Measurements from ENCODE around the gene GDPD4. TPM values are rescaled to one million over a fixed set of nuclear protein-coding genes. Genes with fewer than 3 reads are reported as not detected.

The GDPD4 gene
- total RNA-seq (not detected), polyA plus RNA-seq (0.02 TPM)
- long read RNA-seq, donor 1 = 0 reads
- long read RNA-seq, donor 2 = 0 reads
- long read RNA-seq, donor 3 = 0 reads
- long read RNA-seq, donor 4 = 0 reads
- long read RNA-seq, donor 5 = 0 reads
- long read RNA-seq, donor 6 = 0 reads
- long read RNA-seq, donor 7 = 0 reads
- long read RNA-seq, donor 8 = 0 reads
- long read RNA-seq, donor 9 = 0 reads
- long read RNA-seq, donor 10 = 0 reads

- 97% methylated on average over 15 of the region's 15 CpGs for WGBS
- DNase-seq (ENCODE audit: low read depth in 6 of 9, low spot score in 9 of 9) = no peak
- H3K9me3 ChIP-seq (ENCODE audit: control insufficient read depth in 2 of 2, insufficient read depth in 1 of 2, low read length in 1 of 2) = no peaks in the 10 kb centered on the region
- no peaks in the 10 kb centered on the region for H3K36me3 ChIP-seq (ENCODE audit: control insufficient read depth in 2 of 2, insufficient read depth in 2 of 2, low read length in 1 of 2)
- H3K4me1 ChIP-seq (ENCODE audit: control insufficient read depth in 2 of 2, insufficient read depth in 2 of 2, low read length in 2 of 2) = no peaks in the 10 kb centered on the region
- H3K27me3 ChIP-seq (ENCODE audit: control insufficient read depth in 2 of 2, insufficient read depth in 1 of 2, low read length in 1 of 2) = no peaks in the 10 kb centered on the region
- H3K4me3 ChIP-seq (ENCODE audit: low read length in 2 of 2) = no peak within 1 kb of the TSS
- H3K27ac ChIP-seq (ENCODE audit: low read depth in 1 of 2, low read length in 1 of 2) = no peak within 1 kb of the TSS
Observed at GRCh38 chr11:77301510-77301909, at the start of gene GDPD4. Gene GDPD4, minus strand, starts transcription at chr11:77301686. Its CDS starts 16,549 bp downstream, at chr11:77285137.

GRCh38 chr11:77347948-77348347 lies 46.5 kb upstream of the GDPD4 start:
- H3K36me3 ChIP-seq (ENCODE audit: control insufficient read depth in 2 of 2, insufficient read depth in 2 of 2, low read length in 1 of 2) = peaks cover 0 to 3% of the 10 kb centered on the region in 2 donors
- H3K27me3 ChIP-seq (ENCODE audit: control insufficient read depth in 2 of 2, insufficient read depth in 1 of 2, low read length in 1 of 2) = no peaks in the 10 kb centered on the region
- no peak overlapping the region for H3K27ac ChIP-seq (ENCODE audit: low read depth in 1 of 2, low read length in 1 of 2)
- 83% methylated on average over 2 of the region's 2 CpGs for WGBS
- no peak for DNase-seq (ENCODE audit: low read depth in 6 of 9, low spot score in 9 of 9)
- no peak overlapping the region for H3K4me3 ChIP-seq (ENCODE audit: low read length in 2 of 2)
- H3K4me1 ChIP-seq (ENCODE audit: control insufficient read depth in 2 of 2, insufficient read depth in 2 of 2, low read length in 2 of 2) = peaks cover 0 to 5% of the 10 kb centered on the region in 2 donors
- no peaks in the 10 kb centered on the region for H3K9me3 ChIP-seq (ENCODE audit: control insufficient read depth in 2 of 2, insufficient read depth in 1 of 2, low read length in 1 of 2)

- Histone ChIP-seq H3K4me1 (ENCODE audit: control insufficient read depth in 2 of 2, insufficient read depth in 2 of 2, low read length in 2 of 2) (peaks cover 0 to 5% of the 10 kb centered on the region in 2 donors), H3K27ac (ENCODE audit: low read depth in 1 of 2, low read length in 1 of 2) (no peak overlapping the region), H3K9me3 (ENCODE audit: control insufficient read depth in 2 of 2, insufficient read depth in 1 of 2, low read length in 1 of 2) (no peaks in the 10 kb centered on the region), H3K36me3 (ENCODE audit: control insufficient read depth in 2 of 2, insufficient read depth in 2 of 2, low read length in 1 of 2) (peaks cover 0 to 3% of the 10 kb centered on the region in 2 donors), H3K27me3 (ENCODE audit: control insufficient read depth in 2 of 2, insufficient read depth in 1 of 2, low read length in 1 of 2) (no peaks in the 10 kb centered on the region), H3K4me3 (ENCODE audit: low read length in 2 of 2) (no peak overlapping the region)
- over 99% methylated on average over 2 of the region's 2 CpGs for WGBS
- no peak for DNase-seq (ENCODE audit: low read depth in 6 of 9, low spot score in 9 of 9)
Observed at GRCh38 chr11:77346906-77347603, 45.6 kb upstream of the GDPD4 start.

DNA sequence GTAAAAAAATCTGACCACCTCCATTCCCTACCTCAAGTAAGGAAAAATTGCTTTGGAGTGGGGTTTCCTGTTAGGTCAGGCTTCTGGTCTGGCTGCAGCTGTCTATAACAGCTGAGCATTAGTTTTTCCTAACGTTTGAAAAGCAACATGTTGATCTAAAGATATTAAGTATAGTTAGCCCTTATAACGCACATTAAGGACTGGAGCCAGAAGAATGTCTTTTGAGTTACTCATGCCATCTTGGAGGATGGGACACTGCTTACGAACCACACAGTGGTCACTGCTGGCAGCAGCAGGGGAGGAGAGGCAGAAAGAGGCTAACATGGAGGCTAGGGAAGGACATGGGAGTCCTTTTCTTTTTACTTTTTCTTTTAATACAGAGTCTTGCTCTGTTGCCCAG lies 44.1 kb upstream of the GDPD4 start:
- peaks cover 0 to 5% of the 10 kb centered on the region in 2 donors for H3K4me1 ChIP-seq (ENCODE audit: control insufficient read depth in 2 of 2, insufficient read depth in 2 of 2, low read length in 2 of 2)
- WGBS = 97% methylated on average over 3 of the region's 3 CpGs
- DNase-seq (ENCODE audit: low read depth in 6 of 9, low spot score in 9 of 9) = no peak
- H3K9me3 ChIP-seq (ENCODE audit: control insufficient read depth in 2 of 2, insufficient read depth in 1 of 2, low read length in 1 of 2) = no peaks in the 10 kb centered on the region
- no peak overlapping the region for H3K4me3 ChIP-seq (ENCODE audit: low read length in 2 of 2)
- no peaks in the 10 kb centered on the region for H3K27me3 ChIP-seq (ENCODE audit: control insufficient read depth in 2 of 2, insufficient read depth in 1 of 2, low read length in 1 of 2)
- H3K27ac ChIP-seq (ENCODE audit: low read depth in 1 of 2, low read length in 1 of 2) = no peak overlapping the region
- H3K36me3 ChIP-seq (ENCODE audit: control insufficient read depth in 2 of 2, insufficient read depth in 2 of 2, low read length in 1 of 2) = peaks cover 3 to 5% of the 10 kb centered on the region in 2 donors

- Histone ChIP-seq H3K36me3 (ENCODE audit: control insufficient read depth in 2 of 2, insufficient read depth in 2 of 2, low read length in 1 of 2) (peaks cover 3 to 19% of the 10 kb centered on the region in 2 donors), H3K27me3 (ENCODE audit: control insufficient read depth in 2 of 2, insufficient read depth in 1 of 2, low read length in 1 of 2) (no peaks in the 10 kb centered on the region), H3K9me3 (ENCODE audit: control insufficient read depth in 2 of 2, insufficient read depth in 1 of 2, low read length in 1 of 2) (no peaks in the 10 kb centered on the region), H3K27ac (ENCODE audit: low read depth in 1 of 2, low read length in 1 of 2) (no peak overlapping the region), H3K4me3 (ENCODE audit: low read length in 2 of 2) (no peak overlapping the region), H3K4me1 (ENCODE audit: control insufficient read depth in 2 of 2, insufficient read depth in 2 of 2, low read length in 2 of 2) (no peaks in the 10 kb centered on the region)
- 91% methylated on average over 3 of the region's 3 CpGs for WGBS
- no peak for DNase-seq (ENCODE audit: low read depth in 6 of 9, low spot score in 9 of 9)
Observed at GRCh38 chr11:77340501-77340900, 39.0 kb upstream of the GDPD4 start.

GRCh38 chr11:77332259-77332658 lies 30.8 kb upstream of the GDPD4 start:
- Histone ChIP-seq H3K27ac (ENCODE audit: low read depth in 1 of 2, low read length in 1 of 2) (no peak overlapping the region), H3K4me1 (ENCODE audit: control insufficient read depth in 2 of 2, insufficient read depth in 2 of 2, low read length in 2 of 2) (no peaks in the 10 kb centered on the region), H3K4me3 (ENCODE audit: low read length in 2 of 2) (no peak overlapping the region), H3K36me3 (ENCODE audit: control insufficient read depth in 2 of 2, insufficient read depth in 2 of 2, low read length in 1 of 2) (peaks cover 6 to 24% of the 10 kb centered on the region in 2 donors), H3K9me3 (ENCODE audit: control insufficient read depth in 2 of 2, insufficient read depth in 1 of 2, low read length in 1 of 2) (no peaks in the 10 kb centered on the region), H3K27me3 (ENCODE audit: control insufficient read depth in 2 of 2, insufficient read depth in 1 of 2, low read length in 1 of 2) (no peaks in the 10 kb centered on the region)
- no peak for DNase-seq (ENCODE audit: low read depth in 6 of 9, low spot score in 9 of 9)
- 98% methylated on average over 2 of the region's 3 CpGs for WGBS

DNA sequence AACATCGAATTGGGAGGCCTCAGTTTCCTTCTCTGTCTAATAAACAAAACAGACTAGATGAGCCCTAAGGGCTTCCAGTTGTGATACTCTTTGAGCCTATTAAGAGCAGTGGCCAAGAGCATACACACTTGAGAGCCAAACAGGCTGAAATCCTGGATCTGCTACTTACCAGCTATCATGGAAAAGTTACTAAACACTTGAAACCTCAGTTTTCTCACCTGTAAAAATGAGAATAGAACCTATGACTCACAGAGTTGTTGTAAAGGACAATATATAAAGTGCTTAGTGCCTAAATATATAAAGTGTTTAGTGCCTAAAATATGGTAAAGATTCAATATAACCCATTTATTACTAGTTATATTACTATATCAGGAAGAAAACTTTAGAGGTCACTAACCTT lies 23.7 kb upstream of the GDPD4 start:
- WGBS = 97% methylated on average over 1 of the region's 1 CpG

DNA sequence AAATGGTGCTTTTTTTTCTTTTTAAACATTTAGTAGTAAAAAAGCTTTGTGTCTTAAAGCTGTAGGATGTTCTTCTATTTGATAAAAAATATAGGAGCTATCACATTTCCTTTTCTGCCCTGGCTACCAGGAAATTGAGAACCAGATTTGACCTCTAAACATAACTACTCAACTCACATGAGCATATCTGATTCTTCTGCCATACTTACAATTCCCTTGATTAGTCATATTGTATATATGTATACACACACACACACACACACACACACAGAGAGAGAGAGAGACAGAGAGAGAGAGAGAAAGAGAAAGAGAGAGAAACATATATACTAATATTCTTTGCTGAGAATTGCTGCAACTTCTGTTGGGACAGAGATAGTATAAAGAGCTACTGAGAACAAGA lies 23.0 kb upstream of the GDPD4 start:
- DNase-seq (ENCODE audit: low read depth in 6 of 9, low spot score in 9 of 9) = no peak
- Histone ChIP-seq H3K9me3 (ENCODE audit: control insufficient read depth in 2 of 2, insufficient read depth in 1 of 2, low read length in 1 of 2) (no peaks in the 10 kb centered on the region), H3K27me3 (ENCODE audit: control insufficient read depth in 2 of 2, insufficient read depth in 1 of 2, low read length in 1 of 2) (no peaks in the 10 kb centered on the region), H3K4me1 (ENCODE audit: control insufficient read depth in 2 of 2, insufficient read depth in 2 of 2, low read length in 2 of 2) (no peaks in the 10 kb centered on the region), H3K36me3 (ENCODE audit: control insufficient read depth in 2 of 2, insufficient read depth in 2 of 2, low read length in 1 of 2) (peaks cover 3 to 8% of the 10 kb centered on the region in 2 donors), H3K4me3 (ENCODE audit: low read length in 2 of 2) (no peak overlapping the region), H3K27ac (ENCODE audit: low read depth in 1 of 2, low read length in 1 of 2) (no peak overlapping the region)

More for the DNA sequence above, 23.7 kb upstream of the GDPD4 start:
- H3K27me3 ChIP-seq (ENCODE audit: control insufficient read depth in 2 of 2, insufficient read depth in 1 of 2, low read length in 1 of 2) = no peaks in the 10 kb centered on the region
- no peak overlapping the region for H3K4me3 ChIP-seq (ENCODE audit: low read length in 2 of 2)
- peaks cover 3 to 8% of the 10 kb centered on the region in 2 donors for H3K36me3 ChIP-seq (ENCODE audit: control insufficient read depth in 2 of 2, insufficient read depth in 2 of 2, low read length in 1 of 2)
- H3K9me3 ChIP-seq (ENCODE audit: control insufficient read depth in 2 of 2, insufficient read depth in 1 of 2, low read length in 1 of 2) = no peaks in the 10 kb centered on the region
- H3K4me1 ChIP-seq (ENCODE audit: control insufficient read depth in 2 of 2, insufficient read depth in 2 of 2, low read length in 2 of 2) = no peaks in the 10 kb centered on the region
- no peak overlapping the region for H3K27ac ChIP-seq (ENCODE audit: low read depth in 1 of 2, low read length in 1 of 2)
- no peak for DNase-seq (ENCODE audit: low read depth in 6 of 9, low spot score in 9 of 9)

GRCh38 chr11:77322926-77323590 lies 21.6 kb upstream of the GDPD4 start:
- H3K4me3 ChIP-seq (ENCODE audit: low read length in 2 of 2) = no peak overlapping the region
- no peaks in the 10 kb centered on the region for H3K4me1 ChIP-seq (ENCODE audit: control insufficient read depth in 2 of 2, insufficient read depth in 2 of 2, low read length in 2 of 2)
- 98% methylated on average over 2 of the region's 2 CpGs for WGBS
- H3K27ac ChIP-seq (ENCODE audit: low read depth in 1 of 2, low read length in 1 of 2) = no peak overlapping the region
- peaks cover 3 to 8% of the 10 kb centered on the region in 2 donors for H3K36me3 ChIP-seq (ENCODE audit: control insufficient read depth in 2 of 2, insufficient read depth in 2 of 2, low read length in 1 of 2)
- H3K9me3 ChIP-seq (ENCODE audit: control insufficient read depth in 2 of 2, insufficient read depth in 1 of 2, low read length in 1 of 2) = no peaks in the 10 kb centered on the region
- no peak for DNase-seq (ENCODE audit: low read depth in 6 of 9, low spot score in 9 of 9)
- no peaks in the 10 kb centered on the region for H3K27me3 ChIP-seq (ENCODE audit: control insufficient read depth in 2 of 2, insufficient read depth in 1 of 2, low read length in 1 of 2)
